ENCODE results near the gene AP2A1. TPM values are rescaled to one million over a fixed set of nuclear protein-coding genes. Genes with fewer than 3 reads are reported as not detected.

Gene AP2A1
- total and polyA plus RNA-seq, 9 of the 15 experiments (the other 6 are each of a cell fraction or from before 2014, with no cell fraction given): 0.55 to 150 (median 31.9) TPM

- intact Hi-C loops (cut with micrococcal nuclease): no loop called here
- no peak for TF ChIP-seq PYGO2 (tag; IDR thresholded peaks at IDR 0.05)
- no peak for TF ChIP-seq EP300 (IDR thresholded peaks at IDR 0.05; ENCODE audit: low read length)
- TF ChIP-seq TCF7 (IDR thresholded peaks at IDR 0.05; ENCODE audit: borderline replicate concordance): no peak
- TF ChIP-seq CREB3 (tag; conservative IDR thresholded peaks at IDR 0.05; ENCODE audit: low read depth): no peak
- no peak for TF ChIP-seq ZNF324 (CRISPR knock-in tag; IDR thresholded peaks at IDR 0.05)
- TF ChIP-seq, protein P1, sequence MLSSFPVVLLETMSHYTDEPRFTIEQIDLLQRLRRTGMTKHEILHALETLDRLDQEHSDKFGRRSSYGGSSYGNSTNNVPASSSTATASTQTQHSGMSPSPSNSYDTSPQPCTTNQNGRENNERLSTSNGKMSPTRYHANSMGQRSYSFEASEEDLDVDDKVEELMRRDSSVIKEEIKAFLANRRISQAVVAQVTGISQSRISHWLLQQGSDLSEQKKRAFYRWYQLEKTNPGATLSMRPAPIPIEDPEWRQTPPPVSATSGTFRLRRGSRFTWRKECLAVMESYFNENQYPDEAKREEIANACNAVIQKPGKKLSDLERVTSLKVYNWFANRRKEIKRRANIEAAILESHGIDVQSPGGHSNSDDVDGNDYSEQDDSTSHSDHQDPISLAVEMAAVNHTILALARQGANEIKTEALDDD (IDR thresholded peaks at IDR 0.05): no peak
- TF ChIP-seq, protein P2, sequence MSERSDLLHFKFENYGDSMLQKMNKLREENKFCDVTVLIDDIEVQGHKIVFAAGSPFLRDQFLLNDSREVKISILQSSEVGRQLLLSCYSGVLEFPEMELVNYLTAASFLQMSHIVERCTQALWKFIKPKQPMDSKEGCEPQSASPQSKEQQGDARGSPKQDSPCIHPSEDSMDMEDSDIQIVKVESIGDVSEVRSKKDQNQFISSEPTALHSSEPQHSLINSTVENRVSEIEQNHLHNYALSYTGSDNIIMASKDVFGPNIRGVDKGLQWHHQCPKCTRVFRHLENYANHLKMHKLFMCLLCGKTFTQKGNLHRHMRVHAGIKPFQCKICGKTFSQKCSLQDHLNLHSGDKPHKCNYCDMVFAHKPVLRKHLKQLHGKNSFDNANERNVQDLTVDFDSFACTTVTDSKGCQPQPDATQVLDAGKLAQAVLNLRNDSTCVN (CRISPR knock-in tag; IDR thresholded peaks at IDR 0.05): no peak
- no peak for TF ChIP-seq ZKSCAN1 (IDR thresholded peaks at IDR 0.05; ENCODE audit: low read depth, low read length)
- TF ChIP-seq HNRNPL (IDR thresholded peaks at IDR 0.05; ENCODE audit: low read depth, low read length): no peak
- TF ChIP-seq PHF21A (IDR thresholded peaks at IDR 0.05; ENCODE audit: borderline replicate concordance, low read depth): no peak
- no peak for TF ChIP-seq KHSRP (IDR thresholded peaks at IDR 0.05)
- 0 out of 2 replicates have a peak, but pooled peaks have one; percentile 44 for TF ChIP-seq ETV1 (tag; conservative IDR thresholded peaks at IDR 0.05; ENCODE audit: low read depth)
- no peak for TF ChIP-seq BCL6 (CRISPR knock-in tag; IDR thresholded peaks at IDR 0.05)
Measured at GRCh38 chr19:49812997-49813861, 46.4 kb downstream of the AP2A1 start, which contains the start of gene FUZ. TSS of gene FUZ (minus strand) at chr19:49813292. CDS start at chr19:49813106, 186 bp downstream.

More at GRCh38 chr19:49812997-49813861, 46.4 kb downstream of the AP2A1 start, which contains the start of gene FUZ:
- Histone ChIP-seq H3K9ac (ENCODE audit: insufficient read depth in 1 of 2, low read depth in 2 of 2, low read length in 2 of 2) (peak within 1 kb of the TSS; percentile 47 to 89), H2AFZ (ENCODE audit: low read depth, low read length) (peak within 1 kb of the TSS; percentile 87), H3K36me3 (ENCODE audit: control insufficient read depth, insufficient read depth, low read length) (peaks cover under 1% of the 10 kb centered on the region; the same call in 1 of the 3 replicates), H3K9me1 (ENCODE audit: control insufficient read depth, insufficient read depth, low read length) (no peaks in the 10 kb centered on the region), H3K4me1 (replicated peaks in 1 of 2; ENCODE audit: control insufficient read depth in 2 of 2, insufficient read depth in 2 of 2, low read length in 2 of 2) (peaks cover 11 to 39% of the 10 kb centered on the region in 2 experiments), H3K79me2 (ENCODE audit: control insufficient read depth, insufficient read depth, low read length) (peaks cover 2% of the 10 kb centered on the region), H3K4me3 (peak within 1 kb of the TSS; percentile 43), H3K27ac (ENCODE audit: extremely low read depth, low read depth, low read length) (peak within 1 kb of the TSS; percentile 68), H3K9me3 (replicated peaks; ENCODE audit: control insufficient read depth, insufficient read depth, low read depth, low read length) (no peaks in the 10 kb centered on the region), H3K27me3 (ENCODE audit: control insufficient read depth in 2 of 2, insufficient read depth in 2 of 2, low read length in 2 of 2) (no peaks in the 10 kb centered on the region), H3K4me2 (ENCODE audit: insufficient read depth, low read length) (peak within 1 kb of the TSS; percentile 75), H4K20me1 (replicated peaks; ENCODE audit: control insufficient read depth, insufficient read depth, low read length) (no peaks in the 10 kb centered on the region)
- no TSS peak for BruUV-seq (replicated peaks)
- ATAC-seq: peak; percentile 83
- POLR2A ChIA-PET: interaction anchor here (0.9 to 1.2 kb wide), 5 partner anchors 12 to 137 kb away, joined by 4 to 6 read pairs (median 5); no protein-coding TSS in a partner anchor
- CTCF ChIA-PET (ENCODE audit: low intra/inter-chr PET ratio): no interaction called here
- peak; percentile 99 for FAIRE-seq
- DNase-seq (ENCODE audit: extremely low read depth in 1 of 4, low spot score in 3 of 4): peak; percentile 89 to 97 (median 92)
- in situ Hi-C loops (cut with MboI): no loop called here
- 24% methylated on average over 42 of the region's 45 CpGs for WGBS (ENCODE audit: insufficient coverage, low coverage, missing lambda C conversion rate)
